KMS-11 (cell line): ENCODE measurements around the gene PRPF6.

ENCODE experiments used
- H2AFZ ChIP-seq: fragments of 200-600 bp; sonication (generic); 2 replicates; pipeline ENCODE4 v1.6.1; 2016; ENCODE audit warnings: antibody characterized with exemption, mixed run types, low read depth
- H3K27ac ChIP-seq: fragments of 200-600 bp; sonication (generic); 2 replicates; pipeline ENCODE4 v1.6.1; 2016; ENCODE audit warnings: mild to moderate bottlenecking, mixed run types
- H3K27me3 ChIP-seq: fragments of 200-600 bp; sonication (generic); 2 replicates; pipeline ENCODE4 v1.6.1; 2017; ENCODE audit warnings: mild to moderate bottlenecking, low read depth, mixed run types, moderate library complexity; ENCODE audit not compliant: insufficient read depth
- H3K36me3 ChIP-seq: fragments of 200-600 bp; sonication (generic); 2 replicates; pipeline ENCODE4 v1.6.1; 2017; ENCODE audit warnings: mild to moderate bottlenecking, mixed run types; ENCODE audit not compliant: insufficient read depth
- H3K4me1 ChIP-seq: fragments of 200-600 bp; sonication (generic); 2 replicates; pipeline ENCODE4 v1.6.1; 2016; ENCODE audit warnings: mild to moderate bottlenecking, low read depth, mixed run types; ENCODE audit not compliant: poor library complexity, severe bottlenecking
- H3K4me2 ChIP-seq: fragments of 200-600 bp; sonication (generic); 2 replicates; pipeline ENCODE4 v1.7.0; 2016; ENCODE audit warnings: mild to moderate bottlenecking, mixed run types
- H3K4me3 ChIP-seq: fragments of 200-600 bp; sonication (generic); IDR thresholded peaks from 2 replicates; pipeline ENCODE4 v1.6.1; 2017; ENCODE audit warnings: low read depth, low read length, mixed read lengths; ENCODE audit not compliant: insufficient read depth
- H3K79me2 ChIP-seq: fragments of 200-600 bp; sonication (generic); 2 replicates; pipeline ENCODE4 v1.6.1; 2016; ENCODE audit warnings: low read depth, mixed run types; ENCODE audit not compliant: insufficient read depth
- H3K9ac ChIP-seq: fragments of 200-600 bp; sonication (generic); 2 replicates; pipeline ENCODE4 v1.6.1; 2016; ENCODE audit warnings: mild to moderate bottlenecking, mixed run types
- H4K20me1 ChIP-seq: fragments of 200-600 bp; sonication (generic); 2 replicates; pipeline ENCODE4 v1.6.1; 2016; ENCODE audit warnings: mild to moderate bottlenecking, mixed run types; ENCODE audit not compliant: insufficient read depth
- CTCF ChIP-seq: fragments of 200-600 bp; sonication (generic); conservative IDR thresholded peaks from 2 replicates; pipeline ENCODE4 v1.6.1; 2017; ENCODE audit warnings: low read depth, mild to moderate bottlenecking, antibody characterized with exemption, low read length, moderate library complexity, mixed read lengths

The PRPF6 gene

DNA sequence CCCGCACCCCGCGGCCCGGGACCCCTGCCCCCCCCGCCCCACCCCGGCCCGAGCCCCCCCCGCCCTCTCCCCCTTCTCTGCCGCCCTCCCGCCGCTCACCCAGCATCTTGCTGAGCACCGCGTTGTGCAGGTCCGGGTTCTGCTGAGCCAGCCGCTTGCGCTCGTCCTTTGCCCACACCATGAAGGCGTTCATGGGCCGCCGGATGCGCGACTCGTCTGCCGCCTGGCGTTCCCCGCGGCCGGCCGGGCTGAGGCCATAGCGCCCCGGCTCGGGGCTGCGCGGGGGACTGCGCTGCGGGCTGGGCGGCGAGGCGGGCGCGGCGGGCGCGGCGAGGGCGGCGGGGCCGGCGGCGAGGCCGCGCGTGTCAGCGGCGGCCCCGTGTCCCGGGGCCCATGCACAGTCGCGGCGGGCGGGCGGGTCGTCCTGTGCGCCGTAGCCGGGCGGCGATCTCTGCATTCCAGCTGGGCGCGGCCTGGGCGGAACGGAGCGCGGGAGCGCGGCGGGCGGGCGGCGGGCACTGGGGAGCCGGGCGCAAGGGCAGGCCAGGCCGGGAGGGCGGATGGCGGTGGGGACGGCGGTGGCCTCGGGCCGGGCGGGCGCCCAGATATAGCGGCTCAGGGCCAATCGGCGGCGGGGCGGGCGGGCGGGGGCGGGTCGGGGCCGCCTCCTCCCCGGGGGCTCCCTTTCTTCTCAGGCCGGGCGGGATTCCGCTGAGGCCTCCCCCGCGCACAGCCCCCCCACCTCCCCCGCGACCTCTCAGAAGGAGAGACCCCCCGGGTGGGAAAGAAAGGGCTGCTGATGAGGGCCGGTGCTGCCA lies 68.3 kb downstream of the PRPF6 start, which contains the start of gene SOX18:
SOX18 (minus strand) TSS at position 580 of the 818 bp plus-strand sequence; CDS start at position 457, 123 bp downstream.
- no peaks in the 10 kb centered on the region for H3K4me1 ChIP-seq
- H3K9ac ChIP-seq: no peak within 1 kb of the TSS

GRCh38 chr20:64049878-64050260 lies 68.9 kb downstream of the PRPF6 start:
- no peaks in the 10 kb centered on the region for H4K20me1 ChIP-seq
- H3K4me2 ChIP-seq: no peak overlapping the region
- no peak overlapping the region for H3K4me3 ChIP-seq
- peaks cover under 1% of the 10 kb centered on the region for H3K4me1 ChIP-seq
- no peak overlapping the region for H3K27ac ChIP-seq
- TF ChIP-seq CTCF: no peak
- H3K36me3 ChIP-seq: no peaks in the 10 kb centered on the region
- H3K9ac ChIP-seq: no peak overlapping the region
- no peaks in the 10 kb centered on the region for H3K79me2 ChIP-seq
- peaks cover 74% of the 10 kb centered on the region for H3K27me3 ChIP-seq
- no peak overlapping the region for H2AFZ ChIP-seq

More for the DNA sequence above, 68.3 kb downstream of the PRPF6 start, which contains the start of gene SOX18:
- Histone ChIP-seq H3K4me2 (no peak within 1 kb of the TSS), H3K27ac (no peak within 1 kb of the TSS), H4K20me1 (no peaks in the 10 kb centered on the region), H2AFZ (no peak within 1 kb of the TSS), H3K79me2 (no peaks in the 10 kb centered on the region), H3K4me3 (no peak within 1 kb of the TSS), H3K36me3 (no peaks in the 10 kb centered on the region), H3K27me3 (peaks cover 77% of the 10 kb centered on the region)
- TF ChIP-seq CTCF: no peak

GRCh38 chr20:64050261-64051032 lies 69.5 kb downstream of the PRPF6 start:
- peaks cover 7% of the 10 kb centered on the region for H3K4me1 ChIP-seq
- H3K36me3 ChIP-seq: no peaks in the 10 kb centered on the region
- H2AFZ ChIP-seq: no peak overlapping the region
- H3K27me3 ChIP-seq: peaks cover 68% of the 10 kb centered on the region
- H3K27ac ChIP-seq: no peak overlapping the region
- H3K4me2 ChIP-seq: no peak overlapping the region
- TF ChIP-seq CTCF: no peak
- no peaks in the 10 kb centered on the region for H3K79me2 ChIP-seq
- no peaks in the 10 kb centered on the region for H4K20me1 ChIP-seq
- no peak overlapping the region for H3K9ac ChIP-seq
- H3K4me3 ChIP-seq: no peak overlapping the region

DNA sequence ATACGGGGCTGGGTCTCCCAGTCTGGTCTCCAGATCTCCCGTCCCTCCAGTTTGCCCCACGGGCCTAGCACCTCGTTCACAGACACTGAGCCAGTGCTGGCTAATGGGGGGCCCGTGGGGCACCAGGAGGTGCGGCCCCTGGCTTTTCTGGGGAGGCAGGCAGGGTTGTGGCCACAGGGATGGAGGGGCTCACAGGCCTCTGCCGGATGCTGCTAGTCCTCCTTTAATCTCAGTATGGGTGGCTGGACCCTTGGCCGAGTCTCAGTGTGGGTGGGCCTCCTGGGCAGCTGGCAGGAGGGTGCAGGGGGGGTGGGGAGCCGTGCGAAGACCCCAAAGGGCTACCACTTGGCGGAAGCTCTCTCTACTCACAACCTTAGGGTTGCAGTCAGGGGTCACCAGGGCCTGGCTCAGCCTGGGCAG lies 70.1 kb downstream of the PRPF6 start:
- Histone ChIP-seq H3K36me3 (no peaks in the 10 kb centered on the region), H3K4me2 (no peak overlapping the region), H3K79me2 (no peaks in the 10 kb centered on the region), H3K27ac (no peak overlapping the region), H3K9ac (no peak overlapping the region), H2AFZ (no peak overlapping the region), H3K4me1 (peaks cover 12% of the 10 kb centered on the region), H3K4me3 (no peak overlapping the region), H3K27me3 (peaks cover 62% of the 10 kb centered on the region), H4K20me1 (no peaks in the 10 kb centered on the region)
- no peak for TF ChIP-seq CTCF
